ENCODE data around the gene CLEC16A.
"Not testable (repeated sequence)": the region's sequence is repeated elsewhere in the genome, so short reads cannot be mapped to it uniquely, and the experiment has no call there.

Gene CLEC16A

GRCh38 chr16:10923650-10924214 lies 20.6 kb upstream of the CLEC16A start:
- no peak for DNase-seq

DNA sequence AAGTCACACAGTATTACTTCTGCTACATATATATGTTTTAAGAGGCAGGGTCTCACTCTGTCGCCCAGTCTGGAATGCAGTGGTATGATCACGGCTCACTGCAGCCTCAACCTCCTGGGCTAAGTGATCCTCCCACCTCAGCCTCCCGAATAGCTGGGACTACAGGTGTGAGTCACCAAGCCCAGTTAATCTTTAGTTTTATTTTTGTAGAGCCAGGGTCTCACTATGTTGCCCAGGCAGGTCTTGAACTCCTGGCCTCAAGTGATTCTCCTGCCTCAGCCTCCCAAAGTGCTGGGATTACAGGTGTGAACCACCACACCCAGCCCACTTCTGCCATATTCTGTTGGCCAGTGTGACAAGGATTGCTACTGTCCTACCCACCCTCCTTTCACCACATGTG lies 19.1 kb upstream of the CLEC16A start:
- not testable (repeated sequence) for DNase-seq

DNA sequence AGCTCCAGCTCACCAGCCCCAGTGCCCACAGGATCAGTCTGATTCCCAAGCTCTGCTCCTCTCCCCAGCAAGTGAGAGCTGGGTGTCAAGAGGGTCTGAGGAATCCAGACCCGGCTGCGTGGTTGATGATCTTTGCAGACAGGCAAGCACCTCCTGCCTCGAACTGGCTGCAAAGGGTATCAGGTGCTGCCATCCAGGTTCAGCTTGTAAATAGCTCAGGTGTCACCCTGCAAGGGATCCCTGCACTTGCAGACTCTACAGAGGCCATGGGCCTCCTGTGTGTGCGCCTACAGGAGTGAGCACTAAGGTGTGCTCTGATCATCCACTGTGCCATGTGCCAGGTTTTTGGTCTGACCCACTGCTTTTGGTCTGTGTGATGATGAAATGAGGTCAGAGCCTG lies 18.3 kb upstream of the CLEC16A start:
- no peak for DNase-seq

DNA sequence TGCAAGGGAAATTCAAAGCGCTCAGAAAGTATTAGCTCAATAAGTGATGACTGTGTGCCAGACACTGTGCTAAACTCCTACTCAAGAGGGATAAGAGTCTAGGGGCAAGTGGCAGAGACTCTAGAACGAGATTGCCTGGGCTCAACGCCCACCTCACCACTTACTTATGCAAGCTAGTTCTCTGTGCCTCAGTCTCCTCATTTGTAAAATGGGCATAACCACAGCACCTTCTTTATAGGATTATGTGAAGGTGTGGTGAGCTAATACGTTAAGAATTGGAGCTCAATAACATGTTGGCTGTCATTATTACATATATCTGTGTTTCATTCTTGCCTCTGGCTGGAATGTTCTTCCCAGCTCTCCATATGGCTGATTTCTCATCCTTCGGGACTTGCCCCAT lies 17.5 kb upstream of the CLEC16A start:
- no peak for DNase-seq

DNA sequence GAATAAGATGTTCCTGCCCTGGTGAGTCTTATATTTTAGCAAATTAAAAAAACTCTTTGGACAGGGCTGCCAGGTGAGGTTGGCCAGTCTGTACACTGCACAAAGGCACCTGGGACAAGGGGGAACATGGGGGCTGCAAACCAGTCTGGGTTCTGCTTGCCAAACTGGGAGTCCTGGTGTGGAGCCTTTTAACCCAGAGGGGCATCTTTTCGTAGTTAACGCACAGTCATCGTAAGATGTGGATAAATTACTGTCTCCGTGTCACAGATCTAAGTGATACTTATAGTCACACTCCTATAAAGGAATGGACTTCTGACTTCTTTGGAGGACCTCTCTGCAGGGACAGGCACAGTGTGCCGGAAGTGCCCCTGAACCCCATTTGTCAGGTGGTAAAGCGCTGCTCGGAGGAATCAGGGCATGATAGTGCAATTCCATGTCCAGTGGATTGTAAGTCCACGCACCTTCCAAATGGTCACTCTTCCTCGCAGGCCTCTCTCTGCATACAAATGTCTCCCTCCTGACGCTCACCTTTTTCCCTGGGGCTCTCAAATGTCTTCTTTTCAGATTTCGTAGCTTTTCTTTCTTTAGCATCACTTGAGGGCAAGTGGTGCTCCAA lies 16.8 kb upstream of the CLEC16A start:
- DNase-seq = no peak

DNA sequence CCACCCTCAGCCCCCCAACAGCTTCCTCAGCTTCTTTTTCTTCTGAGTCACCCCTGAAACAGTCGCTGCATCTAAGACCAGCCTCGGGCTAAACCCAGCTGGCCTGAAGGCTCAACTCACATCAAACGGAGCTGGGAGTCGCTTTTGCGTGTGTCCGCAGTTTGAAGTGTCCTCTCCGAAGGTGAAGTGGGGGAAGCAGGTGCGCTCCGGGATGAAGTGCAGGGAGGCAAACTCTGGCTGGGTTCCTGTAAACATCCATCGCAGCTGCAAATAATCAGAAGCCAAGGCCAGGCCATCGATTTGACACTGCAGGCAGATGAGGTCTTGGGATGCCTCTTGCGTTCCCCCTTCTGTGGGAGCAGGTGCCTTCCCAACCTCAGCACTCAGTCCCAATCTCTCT lies 15.3 kb upstream of the CLEC16A start:
- DNase-seq = not testable (repeated sequence)

DNA sequence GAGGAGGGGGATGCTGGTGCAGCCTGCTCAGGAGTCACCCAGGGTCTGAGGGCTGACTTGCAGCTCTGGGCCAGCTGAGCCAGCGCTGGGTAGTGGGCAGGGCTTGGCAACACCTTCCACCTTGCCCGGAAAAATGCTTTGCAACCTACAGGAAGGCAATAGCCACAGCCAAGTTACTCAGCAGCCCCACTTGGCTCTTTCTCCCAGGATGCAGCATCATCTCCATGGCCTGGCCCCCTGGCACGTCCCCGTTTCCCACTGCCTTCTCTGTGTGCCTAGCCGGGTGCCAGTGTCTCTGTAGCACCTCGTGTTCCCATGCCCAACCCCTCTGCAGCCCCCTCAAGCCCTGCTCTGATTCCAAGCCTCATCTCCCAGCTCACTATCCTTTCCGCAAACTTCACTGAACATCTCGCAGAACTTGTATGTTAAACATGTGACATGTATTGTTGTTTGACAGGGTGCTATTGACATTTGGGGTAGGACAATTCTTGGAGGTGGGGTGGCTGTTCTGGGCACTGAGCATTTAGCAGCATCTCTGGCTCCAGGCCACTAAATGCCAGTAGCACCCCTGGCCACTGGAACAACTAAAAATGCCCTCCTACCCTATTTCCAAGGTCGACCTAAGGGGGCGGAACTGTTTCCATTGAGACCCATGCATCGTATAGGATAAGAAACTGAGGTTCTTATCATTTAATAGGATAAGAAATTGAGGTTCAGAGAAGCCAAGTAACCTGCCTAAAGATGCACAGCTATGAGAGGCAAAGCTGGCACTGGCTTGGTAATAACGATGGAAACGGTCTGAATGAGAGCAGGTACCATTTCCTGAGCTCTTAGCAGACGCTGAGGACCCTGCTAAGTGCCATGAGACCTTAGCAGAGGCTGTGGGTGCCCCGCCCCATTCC lies 14.3 kb upstream of the CLEC16A start:
- no peak for DNase-seq

DNA sequence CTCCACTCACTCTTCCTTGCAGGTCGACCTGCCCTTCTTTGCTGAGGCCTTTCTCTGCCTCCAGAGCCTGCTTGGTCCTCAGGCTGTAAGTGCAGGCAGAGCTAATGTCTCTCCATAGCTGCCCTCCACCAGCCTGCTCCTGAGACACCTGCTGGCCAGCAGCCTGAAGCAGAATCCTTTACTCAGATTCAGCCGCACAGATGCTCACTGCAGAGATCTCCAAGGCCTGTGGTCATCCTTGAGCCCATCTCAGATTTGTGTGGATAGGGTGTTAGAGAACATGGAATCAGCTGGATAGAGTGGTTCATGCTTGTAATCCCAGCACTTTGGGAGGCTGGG lies 13.6 kb upstream of the CLEC16A start:
- DNase-seq = no peak

- DNase-seq = no peak
Observed at GRCh38 chr16:10931134-10931533, 13.2 kb upstream of the CLEC16A start.

DNA sequence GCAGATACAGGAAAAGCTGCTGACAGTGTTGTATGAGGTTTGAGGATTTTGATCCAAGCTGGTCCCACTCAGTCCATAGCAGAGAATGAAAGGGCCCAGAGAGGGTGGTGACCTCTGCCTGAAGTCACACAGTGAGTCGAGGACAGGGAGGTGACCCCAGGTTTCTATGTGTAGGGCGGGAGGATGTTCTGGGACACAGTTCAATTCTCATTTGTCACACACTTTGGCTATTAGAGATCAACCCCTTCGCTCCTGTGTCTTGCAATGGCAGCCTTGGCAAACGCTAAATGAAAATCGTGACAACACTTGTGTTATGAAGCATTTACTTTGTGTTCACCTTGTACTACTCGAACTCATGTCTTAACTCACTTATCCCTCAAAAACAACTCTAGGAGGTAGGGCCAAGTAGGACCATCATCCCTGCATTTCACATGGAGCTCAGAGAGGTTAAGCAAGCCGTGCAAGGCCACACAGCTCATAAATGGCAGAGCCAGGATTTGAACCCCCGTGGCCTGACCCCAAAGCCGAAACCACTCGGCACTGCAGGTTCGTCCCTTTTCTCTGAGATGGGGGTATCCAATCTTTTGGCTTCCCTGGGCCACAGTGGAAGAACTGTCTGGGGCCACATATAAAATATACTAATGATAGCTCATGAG lies 12.3 kb upstream of the CLEC16A start:
- no peak for DNase-seq

GRCh38 chr16:10932959-10933710 lies 11.2 kb upstream of the CLEC16A start:
- DNase-seq = no peak

- DNase-seq = no peak
Observed at GRCh38 chr16:10933865-10934264, 10.5 kb upstream of the CLEC16A start.

GRCh38 chr16:10934325-10935107 lies 9.8 kb upstream of the CLEC16A start:
- DNase-seq = no peak

GRCh38 chr16:10935226-10935915 lies 9.0 kb upstream of the CLEC16A start:
- DNase-seq = no peak

GRCh38 chr16:10936272-10936984 lies 7.9 kb upstream of the CLEC16A start:
- no peak for DNase-seq

DNA sequence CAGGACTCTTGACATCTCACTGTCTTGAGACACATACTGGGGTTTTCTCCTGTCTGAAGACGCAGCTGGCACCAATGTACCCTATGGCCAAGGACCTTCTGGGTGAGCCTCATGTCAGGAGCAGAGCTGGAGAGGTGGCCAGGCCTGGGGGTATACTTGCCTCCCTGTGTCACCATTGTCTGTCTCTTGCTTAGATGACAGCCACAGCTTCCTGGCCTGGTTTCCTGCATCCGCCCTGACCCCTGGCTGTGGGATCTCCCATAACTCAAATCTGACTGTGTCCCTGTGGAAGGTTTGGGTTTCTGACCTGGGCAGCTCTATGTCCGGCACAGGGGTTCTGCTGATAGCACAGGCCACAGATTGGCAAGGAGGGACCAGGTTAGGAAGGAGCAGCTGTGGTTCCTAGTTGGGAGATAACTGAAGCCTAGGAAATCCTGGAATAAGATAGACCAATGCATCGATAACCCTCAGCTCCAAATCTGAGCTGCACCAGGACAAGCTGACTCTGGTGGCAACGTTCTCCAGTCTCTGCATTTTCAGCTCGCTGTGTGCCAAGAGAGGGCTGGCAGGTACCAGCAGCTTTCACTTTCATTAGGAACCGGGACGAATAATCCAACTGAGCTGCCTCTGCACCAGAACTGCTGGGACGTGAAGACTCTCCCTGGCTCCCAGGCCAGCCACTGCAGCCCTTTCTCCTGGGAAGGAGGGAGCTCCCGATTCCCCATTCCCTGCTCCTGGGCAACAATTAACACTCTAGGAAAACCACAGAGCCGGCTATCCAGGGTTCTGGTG lies 7.1 kb upstream of the CLEC16A start:
- no peak for DNase-seq

DNA sequence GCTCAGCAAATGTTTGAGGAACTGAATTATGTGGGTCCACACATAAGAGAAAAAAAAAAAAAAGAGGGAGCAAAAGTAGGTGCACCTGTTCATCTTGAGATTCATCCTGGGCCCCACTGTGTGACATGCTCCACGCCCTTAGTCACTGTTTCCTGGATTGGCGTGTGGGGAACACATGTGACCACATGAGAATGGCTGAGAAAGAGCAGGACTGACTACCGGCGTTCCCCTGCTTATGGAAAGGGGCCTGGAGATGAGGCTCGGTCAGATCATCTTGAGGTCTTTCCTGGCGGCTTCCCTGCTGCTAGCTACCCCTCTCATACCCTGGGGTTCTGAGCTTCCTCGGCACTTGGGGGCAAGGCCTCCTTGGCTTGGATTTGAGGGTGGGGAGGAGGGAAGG lies 6.0 kb upstream of the CLEC16A start:
- no peak for DNase-seq

- DNase-seq = peak in 1 of 2 experiments; percentile 54
Observed at GRCh38 chr16:10938796-10939648, 5.3 kb upstream of the CLEC16A start.

- DNase-seq = no peak
Observed at GRCh38 chr16:10939649-10940234, 4.6 kb upstream of the CLEC16A start.

Measured in NCI-H526 (cell line).